ENCODE results near the gene FLOT1.
A peak's percentile ranks its signal among the peaks of the same experiment; 100 is the strongest.

Gene FLOT1

GRCh38 chr6:30679765-30680535 is 62.5 kb downstream of the FLOT1 start:
- DNase-seq (ENCODE audit: low spot score), result no peak

GRCh38 chr6:30678964-30679726 is 63.3 kb downstream of the FLOT1 start:
- peak; percentile 91 for DNase-seq (ENCODE audit: low spot score)

All from D341Med (cell line).